Activated CD4-positive, alpha-beta T cell treated with anti-CD3 and anti-CD28 coated beads for 48 hours (primary cell): ENCODE results near the gene CHKA.

ENCODE experiments used
- DNase-seq: peaks from one replicate; pipeline ENCODE4 v3.0.0-alpha.2; 2020

Gene CHKA

DNA sequence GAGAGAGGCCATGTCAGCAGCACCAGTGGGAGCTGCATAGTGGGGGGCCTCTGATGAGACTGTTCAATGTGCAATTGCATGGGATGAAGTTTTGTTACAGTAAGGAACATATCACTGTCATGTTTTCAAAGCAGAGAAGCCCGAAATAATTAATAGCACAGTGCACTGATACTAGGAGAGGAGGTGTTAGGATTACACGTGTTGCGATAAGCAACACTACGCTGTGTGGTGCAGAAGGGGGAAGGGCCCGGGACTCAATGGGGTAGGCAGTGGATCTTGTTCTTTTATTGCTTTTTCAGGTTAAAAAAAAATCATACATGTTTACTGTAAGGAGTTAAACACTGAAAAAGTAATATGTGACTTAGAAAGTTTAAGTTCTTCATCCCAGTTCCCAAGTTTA, 53.2 kb downstream of the CHKA start:
- DNase-seq: no peak

DNA sequence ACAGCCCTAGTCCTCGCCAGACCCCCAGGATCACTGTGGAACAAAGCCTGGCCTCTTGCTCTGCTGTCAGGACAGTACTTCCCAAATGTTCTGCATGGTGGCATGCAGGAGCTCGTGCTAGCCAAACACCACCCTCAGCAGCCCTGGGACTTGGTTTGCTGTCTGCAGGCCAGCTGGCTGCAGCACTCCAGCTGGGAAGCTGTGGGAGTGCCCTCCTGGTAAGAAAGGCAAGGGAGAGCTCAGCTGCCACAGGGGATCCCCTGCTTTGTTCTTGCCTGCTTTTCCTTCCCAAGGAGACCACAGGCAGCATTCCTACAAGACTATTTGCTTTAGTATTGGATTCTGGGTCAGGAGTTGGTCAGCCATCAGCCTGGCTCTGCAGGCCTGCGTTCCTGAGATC, 54.4 kb downstream of the CHKA start:
- DNase-seq: no peak

DNA sequence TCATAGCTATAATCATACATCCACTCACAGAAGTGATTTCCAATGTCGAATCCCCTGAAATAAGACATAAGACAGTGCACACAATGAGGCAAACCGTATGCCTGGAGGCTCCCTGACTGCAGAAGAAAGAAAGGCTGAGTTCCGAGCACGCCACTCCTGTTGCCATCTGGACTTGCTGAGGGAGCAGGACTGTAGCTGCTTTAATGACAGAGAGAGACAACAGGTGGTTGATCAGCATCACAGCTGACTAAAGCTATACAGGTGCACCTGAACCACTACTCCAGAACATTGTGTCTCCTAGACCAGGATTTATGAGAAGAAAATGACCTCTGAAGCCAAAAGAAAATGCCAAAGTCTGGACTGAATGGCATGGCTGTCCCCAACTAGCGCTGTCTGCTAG, 55.3 kb downstream of the CHKA start:
- DNase-seq: no peak

DNA sequence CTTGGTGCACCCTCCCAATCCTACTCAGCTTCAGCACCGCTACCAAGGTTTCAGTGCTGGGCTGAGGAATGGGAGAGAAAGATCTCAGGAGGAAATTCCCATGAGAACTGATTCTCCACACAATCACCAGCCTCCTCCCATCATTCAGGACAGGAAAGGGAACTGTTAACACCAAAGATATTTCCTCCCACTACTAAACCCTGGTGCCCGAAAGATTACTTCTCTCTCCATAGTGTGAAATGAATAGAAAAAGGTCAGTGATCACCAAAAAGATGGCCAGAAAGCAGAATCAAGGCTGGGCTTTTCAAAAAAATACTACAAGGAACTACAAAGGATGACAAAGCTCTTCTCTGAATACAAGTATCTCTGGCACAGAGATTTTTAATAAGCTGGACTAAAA, 56.3 kb downstream of the CHKA start:
- no peak for DNase-seq

DNA sequence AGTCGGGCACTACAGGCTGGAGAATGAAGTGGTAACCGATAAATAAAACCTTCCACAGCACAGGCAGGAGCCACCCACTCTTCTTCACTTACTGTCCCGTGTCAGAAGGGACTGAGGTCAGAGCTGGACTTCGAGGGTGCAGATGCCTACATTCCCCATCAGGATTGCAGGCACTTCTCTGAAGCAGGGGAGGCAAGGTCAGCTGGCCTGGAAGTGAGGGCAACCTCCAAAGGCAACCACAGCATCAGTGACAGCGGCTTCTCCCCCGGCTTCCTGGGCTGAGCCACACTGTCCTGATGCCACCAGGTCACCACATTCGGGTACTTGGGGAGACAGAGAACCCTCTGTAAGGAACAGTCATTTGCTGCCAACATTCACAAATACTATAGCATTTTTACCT, 59.7 kb downstream of the CHKA start:
- no peak for DNase-seq

DNA sequence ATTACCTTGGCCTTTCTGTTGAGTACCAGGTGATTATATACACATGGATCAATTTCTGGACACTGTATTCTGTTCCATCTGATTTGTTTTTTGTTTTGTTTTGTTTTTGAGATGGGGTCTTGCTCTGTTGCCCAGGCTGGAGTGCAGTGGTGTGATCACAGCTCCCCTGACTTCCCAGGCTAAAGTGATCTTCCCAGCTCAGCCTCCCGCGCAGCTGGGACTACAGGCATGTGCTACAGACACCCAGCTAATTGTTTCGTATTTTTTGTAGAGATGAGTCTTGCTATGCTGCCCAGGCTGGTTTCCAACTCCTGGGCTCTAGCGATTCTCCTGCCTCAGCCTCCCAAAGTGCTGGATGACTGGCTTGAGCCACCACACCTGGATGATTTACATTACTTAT, 63.4 kb downstream of the CHKA start:
- no peak for DNase-seq

DNA sequence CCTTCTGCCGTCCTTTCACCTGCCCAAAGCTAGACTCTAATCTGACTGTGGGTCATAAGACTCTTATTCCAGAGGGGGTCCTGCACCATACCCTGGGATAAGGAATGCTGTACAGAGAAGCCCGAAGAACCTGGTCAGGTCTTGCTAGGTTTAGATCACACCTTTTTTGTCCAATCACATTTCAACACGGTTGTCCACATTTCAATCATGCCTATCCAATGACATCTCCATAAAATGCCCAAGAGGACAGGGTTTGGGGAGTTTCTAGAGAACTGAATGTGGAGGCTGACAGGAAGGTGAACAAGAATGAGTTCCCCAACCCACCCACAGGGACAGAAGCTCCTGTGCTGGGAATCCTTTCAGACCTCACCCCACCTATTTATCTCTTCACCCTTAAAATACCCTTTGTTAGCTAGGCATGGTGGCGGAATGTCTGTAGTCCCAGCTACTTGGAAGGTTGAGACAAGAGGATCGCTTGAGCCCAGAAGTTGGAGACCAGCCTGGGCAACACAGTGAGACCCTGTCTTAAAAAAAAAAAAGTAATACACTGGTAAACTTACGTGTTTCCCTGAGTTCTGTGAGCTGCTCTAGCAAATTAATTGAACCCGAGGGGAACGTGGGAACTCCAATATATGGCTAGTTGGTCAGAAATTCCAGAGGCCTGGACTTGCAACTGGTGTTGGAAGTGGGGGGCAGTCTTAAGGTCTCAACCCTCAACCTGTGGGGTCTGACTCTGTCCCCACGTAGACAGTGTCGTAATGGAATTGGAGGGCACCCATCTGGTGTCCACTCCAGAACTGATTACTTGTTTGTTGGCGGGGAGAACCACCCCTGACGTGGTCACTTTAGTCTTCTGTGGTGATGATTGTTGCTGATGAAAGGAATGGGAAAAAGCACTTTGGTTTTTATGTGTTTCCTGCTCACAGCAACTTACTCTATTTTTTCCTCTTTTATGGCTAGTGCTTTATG, 64.6 kb downstream of the CHKA start:
- DNase-seq: no peak

DNA sequence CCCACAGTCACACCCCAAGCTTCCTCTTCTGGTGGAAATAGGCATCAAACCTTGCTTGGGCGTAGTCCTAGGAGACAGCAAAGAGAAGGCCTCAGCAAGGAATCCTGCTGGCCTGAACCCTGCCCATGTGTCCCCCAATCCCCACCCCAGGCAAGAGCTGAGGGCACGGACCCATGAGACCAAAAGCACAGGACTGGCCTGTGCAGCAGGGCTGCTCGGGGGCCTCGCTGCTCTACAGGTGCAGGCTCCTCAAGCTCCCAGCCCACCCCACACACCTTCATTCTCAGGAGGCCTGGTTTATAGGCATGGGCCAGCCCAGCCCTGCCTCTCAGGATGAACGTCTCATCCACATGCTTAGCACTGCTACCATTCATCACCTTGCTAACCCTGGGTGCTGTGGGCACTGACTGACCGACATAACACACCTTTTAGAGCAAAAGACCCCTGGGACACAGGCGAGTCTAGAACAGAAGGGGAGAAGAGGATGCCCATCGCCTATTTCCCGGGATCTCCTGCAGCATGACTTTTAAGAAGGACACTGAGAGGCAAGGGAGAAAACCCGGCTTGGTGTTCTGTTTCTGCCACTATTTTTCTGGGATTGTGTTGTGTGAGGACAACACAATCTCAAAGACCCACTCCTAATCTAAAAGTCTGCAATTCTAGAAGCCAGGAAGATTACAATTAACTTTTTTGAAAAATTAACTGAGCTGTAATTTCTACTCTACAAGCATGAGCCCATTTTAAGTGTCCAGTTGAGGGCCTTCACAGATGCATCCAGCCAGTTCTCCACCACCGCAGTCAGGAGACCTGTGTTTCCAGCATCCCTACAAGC, 67.0 kb downstream of the CHKA start:
- no peak for DNase-seq

DNA sequence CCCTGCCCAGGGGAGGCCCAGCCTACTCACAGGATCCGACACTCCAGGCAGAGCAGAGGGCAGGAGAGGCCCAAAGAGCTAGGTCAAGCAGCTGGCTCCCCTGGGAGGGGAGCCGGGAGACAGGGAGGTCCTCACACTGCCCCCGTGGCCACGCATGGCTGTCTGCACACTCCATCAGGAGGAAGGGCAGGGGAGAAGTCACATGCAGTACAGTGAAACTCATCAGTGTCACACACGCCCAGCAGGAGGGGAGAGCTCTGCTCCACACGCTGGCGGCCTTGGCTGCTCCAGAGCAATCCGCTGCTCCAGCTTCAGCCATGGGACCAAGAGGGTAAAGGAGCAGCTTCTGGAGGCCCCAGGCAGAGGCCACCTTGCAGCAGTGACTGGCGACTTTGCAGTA, 68.1 kb downstream of the CHKA start:
- DNase-seq: no peak

DNA sequence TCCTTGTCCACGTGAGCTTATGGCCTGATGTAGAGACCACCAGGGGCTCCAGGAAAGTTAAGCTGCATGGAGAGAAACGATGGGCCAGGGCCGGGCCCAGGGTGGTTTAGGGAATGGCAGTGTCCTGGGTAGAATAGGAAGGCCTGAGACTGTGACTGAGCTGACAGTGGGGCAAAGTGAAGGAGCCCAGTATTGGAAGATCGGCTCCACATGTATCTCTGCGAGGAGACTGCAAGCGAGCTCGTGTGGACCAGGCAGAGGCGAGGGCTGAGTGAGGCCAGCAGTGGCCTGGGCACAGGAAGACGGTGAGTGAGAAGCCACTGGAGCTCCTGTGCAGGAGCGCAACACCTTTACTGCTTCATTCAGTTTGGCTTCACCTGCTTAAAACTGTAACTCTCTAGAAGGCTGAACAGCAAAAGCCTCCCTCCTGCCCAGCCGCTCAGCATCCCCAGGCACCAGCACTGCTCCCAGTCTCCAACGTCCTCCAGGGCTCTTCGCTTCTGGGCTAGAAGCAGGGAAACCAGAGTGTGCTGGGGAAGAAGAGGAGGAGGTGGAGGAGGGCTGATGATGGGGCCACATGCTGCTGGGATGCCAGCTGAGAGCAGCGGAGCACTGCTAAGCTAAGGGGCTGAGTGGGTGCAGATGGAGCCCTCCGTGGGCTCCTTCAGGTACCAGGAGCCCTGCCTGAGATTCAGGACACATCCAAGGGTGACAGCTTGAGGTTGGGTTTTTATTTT, 68.9 kb downstream of the CHKA start:
- DNase-seq: no peak

DNA sequence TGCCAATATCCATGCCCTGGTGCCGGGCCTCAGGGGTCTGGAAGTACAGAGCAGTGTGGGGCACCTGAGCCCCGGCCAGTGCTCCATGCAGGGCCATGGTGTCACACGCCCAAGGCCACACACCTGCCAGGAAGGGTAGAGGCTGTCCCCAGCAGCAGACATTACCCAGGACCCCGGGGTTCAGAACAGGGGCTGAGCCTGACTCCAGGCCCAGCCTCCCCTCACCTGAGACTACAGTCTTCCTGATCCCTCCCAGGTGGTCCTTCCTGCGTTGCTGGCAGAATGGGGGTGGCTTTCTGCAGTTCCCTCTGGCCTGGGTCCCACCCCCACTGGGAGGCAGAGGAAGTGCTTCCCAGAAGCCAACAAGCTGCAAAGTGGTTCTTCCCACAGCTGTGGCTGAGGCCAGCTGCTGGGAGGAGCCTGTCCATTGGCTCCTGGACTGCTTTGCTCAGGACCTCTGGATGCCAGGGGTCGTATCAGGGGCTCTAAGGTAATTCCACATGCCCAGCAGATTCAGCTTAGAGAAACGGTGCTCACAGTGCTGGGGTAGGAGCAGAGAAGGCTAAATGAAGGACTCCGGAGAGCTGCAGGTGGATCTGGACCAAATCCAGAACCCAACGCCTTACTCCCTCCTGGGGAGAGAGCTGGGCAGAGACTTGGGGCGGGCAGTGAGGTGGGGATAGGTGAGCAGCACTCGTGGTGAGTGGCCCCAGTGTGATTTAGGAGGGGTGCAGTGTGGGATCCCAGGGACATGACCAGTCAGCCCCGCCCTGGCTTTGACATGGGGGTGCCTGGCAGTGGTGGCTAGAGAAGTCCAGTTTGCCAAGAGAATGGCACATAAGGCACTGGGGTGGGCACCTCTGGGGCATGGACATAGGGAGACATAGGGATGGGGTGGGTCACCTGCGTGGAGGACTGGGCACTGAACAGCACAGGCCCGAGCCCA, 69.7 kb downstream of the CHKA start:
- no peak for DNase-seq

DNA sequence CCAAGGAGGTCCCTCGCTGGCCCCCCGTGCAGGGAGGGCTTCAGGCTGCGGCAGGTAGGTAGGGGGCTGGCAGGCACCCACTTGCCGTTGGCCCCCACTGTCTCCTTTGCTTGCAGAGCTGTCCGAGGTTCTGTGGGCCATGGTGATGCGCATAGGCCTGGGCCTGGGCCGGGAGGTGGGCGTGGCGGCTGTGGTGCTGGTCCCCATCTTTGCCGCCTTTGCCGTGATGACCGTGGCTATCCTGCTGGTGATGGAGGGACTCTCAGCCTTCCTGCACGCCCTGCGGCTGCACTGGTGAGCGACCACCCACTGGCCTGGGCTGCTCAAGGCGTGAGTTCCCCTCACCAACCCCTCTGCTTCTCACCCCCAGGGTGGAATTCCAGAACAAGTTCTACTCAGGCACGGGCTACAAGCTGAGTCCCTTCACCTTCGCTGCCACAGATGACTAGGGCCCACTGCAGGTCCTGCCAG, 70.8 kb downstream of the CHKA start:
- no peak for DNase-seq

DNA sequence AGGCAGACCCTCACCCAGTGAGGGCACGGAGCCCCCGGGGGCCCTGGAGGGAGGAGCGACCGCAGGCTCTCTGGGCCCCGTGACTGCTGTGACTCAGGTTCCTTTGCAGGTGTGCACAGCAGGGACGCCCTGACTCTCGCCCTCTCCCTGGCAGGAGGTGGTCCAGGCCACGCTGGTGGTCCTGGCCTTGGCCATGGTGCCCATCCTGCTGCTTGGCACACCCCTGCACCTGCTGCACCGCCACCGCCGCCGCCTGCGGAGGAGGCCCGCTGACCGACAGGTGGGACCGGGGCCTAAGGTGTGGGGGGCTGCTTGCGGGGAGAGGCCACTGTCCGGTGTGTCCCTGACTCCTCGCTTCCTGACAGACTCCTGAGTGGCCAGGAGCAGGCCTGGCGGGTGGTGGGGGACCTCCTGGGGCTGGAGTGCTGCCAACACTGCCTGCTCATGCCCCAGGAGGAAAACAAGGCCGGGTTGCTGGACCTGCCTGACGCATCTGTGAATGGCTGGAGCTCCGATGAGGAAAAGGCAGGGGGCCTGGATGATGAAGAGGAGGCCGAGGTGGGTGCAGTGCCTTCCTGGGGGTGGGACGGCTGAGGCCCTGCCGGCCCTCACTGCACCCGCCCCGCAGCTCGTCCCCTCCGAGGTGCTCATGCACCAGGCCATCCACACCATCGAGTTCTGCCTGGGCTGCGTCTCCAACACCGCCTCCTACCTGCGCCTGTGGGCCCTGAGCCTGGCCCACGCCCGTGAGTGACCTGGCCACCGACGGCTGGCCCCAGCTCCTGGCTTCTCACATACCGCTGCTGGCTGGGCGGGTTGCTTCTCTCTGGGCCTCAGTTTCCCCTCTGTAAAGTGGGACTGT, 71.4 kb downstream of the CHKA start:
- DNase-seq: no peak

DNA sequence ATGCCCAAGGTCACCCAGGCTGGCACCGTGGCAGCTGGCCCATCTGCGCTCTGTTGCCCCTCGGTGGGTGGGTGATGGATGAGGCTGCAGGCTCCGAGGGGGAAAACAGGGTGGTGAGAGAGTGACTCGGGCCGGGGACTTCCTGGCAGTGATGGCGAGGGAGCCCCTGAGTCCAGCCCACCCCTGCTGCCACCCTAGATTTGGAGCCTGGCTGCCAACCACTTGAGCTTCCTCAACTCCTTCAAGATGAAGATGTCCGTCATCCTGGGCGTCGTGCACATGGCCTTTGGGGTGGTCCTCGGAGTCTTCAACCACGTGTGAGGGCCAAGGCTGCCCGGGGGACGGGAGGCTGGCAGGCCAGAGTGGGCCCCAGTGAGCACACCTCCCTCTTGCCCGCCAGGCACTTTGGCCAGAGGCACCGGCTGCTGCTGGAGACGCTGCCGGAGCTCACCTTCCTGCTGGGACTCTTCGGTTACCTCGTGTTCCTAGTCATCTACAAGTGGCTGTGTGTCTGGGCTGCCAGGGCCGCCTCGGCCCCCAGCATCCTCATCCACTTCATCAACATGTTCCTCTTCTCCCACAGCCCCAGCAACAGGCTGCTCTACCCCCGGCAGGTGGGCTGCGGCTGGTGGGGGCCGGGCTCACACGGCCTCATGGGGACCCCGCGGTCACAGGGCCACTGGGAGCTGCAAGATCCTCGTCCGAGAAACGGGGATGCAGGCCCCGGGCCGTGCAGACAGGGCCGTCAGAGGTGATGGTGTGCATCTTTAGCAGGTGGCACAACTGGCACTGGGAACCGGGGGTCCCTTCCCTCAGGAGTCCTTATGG, 72.3 kb downstream of the CHKA start:
- DNase-seq: no peak

DNA sequence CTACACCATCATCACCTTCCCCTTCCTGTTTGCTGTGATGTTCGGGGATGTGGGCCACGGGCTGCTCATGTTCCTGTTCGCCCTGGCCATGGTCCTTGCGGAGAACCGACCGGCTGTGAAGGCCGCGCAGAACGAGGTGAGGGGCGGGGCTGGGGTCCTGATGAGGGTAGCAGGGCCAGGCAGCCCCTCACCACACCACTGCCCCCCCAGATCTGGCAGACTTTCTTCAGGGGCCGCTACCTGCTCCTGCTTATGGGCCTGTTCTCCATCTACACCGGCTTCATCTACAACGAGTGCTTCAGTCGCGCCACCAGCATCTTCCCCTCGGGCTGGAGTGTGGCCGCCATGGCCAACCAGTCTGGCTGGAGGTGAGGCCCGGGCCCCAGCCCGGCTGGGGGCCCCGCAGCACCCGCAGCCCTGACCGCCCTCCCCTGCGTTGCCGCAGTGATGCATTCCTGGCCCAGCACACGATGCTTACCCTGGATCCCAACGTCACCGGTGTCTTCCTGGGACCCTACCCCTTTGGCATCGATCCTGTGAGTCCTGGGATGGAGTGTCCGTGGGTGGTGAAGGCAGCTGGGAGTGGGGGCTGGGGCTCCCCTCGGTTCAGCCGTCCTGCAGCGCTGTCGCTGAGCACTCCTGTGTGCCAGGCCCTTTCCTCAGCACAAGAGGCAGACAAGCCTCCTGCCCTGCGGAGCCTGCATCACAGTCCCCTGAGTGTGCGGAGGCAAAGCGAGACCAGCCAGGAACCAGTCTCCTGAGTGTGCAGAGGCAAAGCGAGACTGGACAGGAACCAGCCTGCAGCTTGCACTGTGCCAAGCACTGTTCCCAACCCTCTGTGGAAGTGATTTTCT, 73.5 kb downstream of the CHKA start:
- no peak for DNase-seq

DNA sequence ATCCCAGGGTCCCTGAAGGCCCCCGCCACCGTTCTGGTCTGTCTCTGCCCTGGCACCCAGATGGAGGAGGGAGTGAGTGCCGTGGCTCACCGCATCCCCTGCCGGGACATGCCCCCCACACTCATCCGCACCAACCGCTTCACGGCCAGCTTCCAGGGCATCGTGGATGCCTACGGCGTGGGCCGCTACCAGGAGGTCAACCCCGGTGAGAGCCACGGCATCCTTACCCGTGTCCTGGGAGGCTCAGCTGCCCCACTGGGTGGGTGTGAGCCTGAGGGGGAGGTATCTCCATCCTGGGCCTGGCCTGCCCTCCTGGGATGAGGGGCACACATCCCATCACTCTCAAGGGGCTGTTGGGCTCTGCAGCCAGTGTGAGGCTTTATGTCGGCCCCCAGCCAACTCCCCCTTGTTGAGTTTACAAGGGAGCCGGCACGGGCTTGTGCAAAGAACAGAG, 76.3 kb downstream of the CHKA start:
- DNase-seq: no peak

DNA sequence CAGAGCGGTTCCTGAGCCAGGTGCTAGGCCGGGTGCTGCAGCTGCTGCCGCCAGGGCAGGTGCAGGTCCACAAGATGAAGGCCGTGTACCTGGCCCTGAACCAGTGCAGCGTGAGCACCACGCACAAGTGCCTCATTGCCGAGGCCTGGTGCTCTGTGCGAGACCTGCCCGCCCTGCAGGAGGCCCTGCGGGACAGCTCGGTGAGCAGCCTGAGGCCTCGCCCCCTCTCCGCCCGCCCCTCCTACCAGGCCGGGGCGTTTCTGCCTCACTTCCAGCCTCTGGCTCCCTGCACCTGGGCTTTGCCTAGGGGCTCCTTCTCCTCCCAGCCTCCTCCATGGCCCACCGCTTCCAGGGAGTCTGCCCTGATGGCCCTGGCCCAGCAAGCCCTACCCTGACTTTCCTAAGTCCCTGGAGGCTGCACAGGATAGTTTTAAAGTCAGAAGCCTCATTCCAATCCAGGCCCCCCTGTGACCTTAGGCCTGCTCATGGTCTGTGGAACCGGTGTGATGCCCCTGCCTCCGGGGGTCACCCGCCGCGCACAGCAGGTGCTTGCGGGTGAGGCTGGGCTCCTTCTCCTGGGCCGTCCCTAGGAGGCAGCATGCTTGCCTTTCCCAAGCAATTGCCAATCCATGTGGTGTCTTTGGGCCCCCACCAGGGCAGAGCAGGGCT, 76.9 kb downstream of the CHKA start:
- no peak for DNase-seq
